Measurements from ENCODE around the gene SKIDA1.
"Not testable (repeated sequence)": the region's sequence is repeated elsewhere in the genome, so short reads cannot be mapped to it uniquely, and the experiment has no call there.

SKIDA1 gene

GRCh38 chr10:21535976-21536375 lies 10.5 kb upstream of the SKIDA1 start:
- H3K4me3 ChIP-seq (ENCODE audit: low read length in 2 of 2); H3K9ac ChIP-seq (ENCODE audit: low read depth in 1 of 2, low read length in 2 of 2); H3K4me1 ChIP-seq (ENCODE audit: control insufficient read depth in 2 of 2, insufficient read depth in 2 of 2, low read length in 2 of 2): not testable (repeated sequence)

GRCh38 chr10:21535494-21535965 lies 10.0 kb upstream of the SKIDA1 start:
- Histone ChIP-seq H3K36me3 (ENCODE audit: control insufficient read depth in 2 of 2, insufficient read depth in 2 of 2, low read length in 2 of 2) (peaks cover 9 to 17% of the 10 kb centered on the region in 2 donors), H3K4me1 (ENCODE audit: control insufficient read depth in 2 of 2, insufficient read depth in 2 of 2, low read length in 2 of 2) (peaks cover 0 to 6% of the 10 kb centered on the region in 2 donors), H3K27me3 (ENCODE audit: control insufficient read depth in 2 of 2, insufficient read depth in 2 of 2, low read length in 2 of 2) (no peaks in the 10 kb centered on the region), H3K27ac (ENCODE audit: low read depth in 2 of 2, low read length in 2 of 2) (no peak overlapping the region), H3K9me3 (ENCODE audit: control insufficient read depth in 2 of 2, low read length in 2 of 2) (no peaks in the 10 kb centered on the region), H3K4me3 (ENCODE audit: low read length in 2 of 2) (peak overlapping the region in 1 of 2 donors; percentile 56), H3K9ac (ENCODE audit: low read depth in 1 of 2, low read length in 2 of 2) (no peak overlapping the region)

More at GRCh38 chr10:21535976-21536375, 10.5 kb upstream of the SKIDA1 start:
- H3K9me3 ChIP-seq (ENCODE audit: control insufficient read depth in 2 of 2, low read length in 2 of 2); H3K27ac ChIP-seq (ENCODE audit: low read depth in 2 of 2, low read length in 2 of 2); H3K27me3 ChIP-seq (ENCODE audit: control insufficient read depth in 2 of 2, insufficient read depth in 2 of 2, low read length in 2 of 2): not testable (repeated sequence)
- peaks cover 13 to 21% of the 10 kb centered on the region in 2 donors for H3K36me3 ChIP-seq (ENCODE audit: control insufficient read depth in 2 of 2, insufficient read depth in 2 of 2, low read length in 2 of 2)

GRCh38 chr10:21534604-21535493 lies 9.4 kb upstream of the SKIDA1 start:
- peak overlapping the region; percentile 79 to 87 for H3K4me3 ChIP-seq (ENCODE audit: low read length in 2 of 2)
- H3K9me3 ChIP-seq (ENCODE audit: control insufficient read depth in 2 of 2, low read length in 2 of 2), result no peaks in the 10 kb centered on the region
- peaks cover 0 to 6% of the 10 kb centered on the region in 2 donors for H3K4me1 ChIP-seq (ENCODE audit: control insufficient read depth in 2 of 2, insufficient read depth in 2 of 2, low read length in 2 of 2)
- H3K27ac ChIP-seq (ENCODE audit: low read depth in 2 of 2, low read length in 2 of 2), result peak overlapping the region; percentile 96 to 98
- no peaks in the 10 kb centered on the region for H3K27me3 ChIP-seq (ENCODE audit: control insufficient read depth in 2 of 2, insufficient read depth in 2 of 2, low read length in 2 of 2)
- H3K36me3 ChIP-seq (ENCODE audit: control insufficient read depth in 2 of 2, insufficient read depth in 2 of 2, low read length in 2 of 2), result peaks cover 5 to 11% of the 10 kb centered on the region in 2 donors
- H3K9ac ChIP-seq (ENCODE audit: low read depth in 1 of 2, low read length in 2 of 2), result peak overlapping the region; percentile 60 to 66

- H3K27ac ChIP-seq (ENCODE audit: low read depth in 2 of 2, low read length in 2 of 2), result peak overlapping the region; percentile 96 to 98
- H3K4me1 ChIP-seq (ENCODE audit: control insufficient read depth in 2 of 2, insufficient read depth in 2 of 2, low read length in 2 of 2), result peaks cover 0 to 6% of the 10 kb centered on the region in 2 donors
- H3K9ac ChIP-seq (ENCODE audit: low read depth in 1 of 2, low read length in 2 of 2), result no peak overlapping the region
These were observed 8.8 kb upstream of the SKIDA1 start for GRCh38 chr10:21534280-21534586.

GRCh38 chr10:21533467-21534279 lies 8.2 kb upstream of the SKIDA1 start, which contains the start of gene MLLT10:
Gene MLLT10, plus strand, starts transcription at chr10:21534232. Its CDS starts 413 bp downstream, at chr10:21534645.
- Histone ChIP-seq H3K9ac (ENCODE audit: low read depth in 1 of 2, low read length in 2 of 2) (peak within 1 kb of the TSS; percentile 88 to 92), H3K36me3 (ENCODE audit: control insufficient read depth in 2 of 2, insufficient read depth in 2 of 2, low read length in 2 of 2) (peaks cover under 1 to 5% of the 10 kb centered on the region in 2 donors), H3K9me3 (ENCODE audit: control insufficient read depth in 2 of 2, low read length in 2 of 2) (no peaks in the 10 kb centered on the region), H3K27ac (ENCODE audit: low read depth in 2 of 2, low read length in 2 of 2) (peak within 1 kb of the TSS; percentile 96 to 98), H3K27me3 (ENCODE audit: control insufficient read depth in 2 of 2, insufficient read depth in 2 of 2, low read length in 2 of 2) (peaks cover 0 to 2% of the 10 kb centered on the region in 2 donors), H3K4me3 (ENCODE audit: low read length in 2 of 2) (peak within 1 kb of the TSS; percentile 87 to 89), H3K4me1 (ENCODE audit: control insufficient read depth in 2 of 2, insufficient read depth in 2 of 2, low read length in 2 of 2) (peaks cover 0 to 6% of the 10 kb centered on the region in 2 donors)

More at GRCh38 chr10:21534280-21534586, 8.8 kb upstream of the SKIDA1 start:
- Histone ChIP-seq H3K9me3 (ENCODE audit: control insufficient read depth in 2 of 2, low read length in 2 of 2) (no peaks in the 10 kb centered on the region), H3K4me3 (ENCODE audit: low read length in 2 of 2) (peak overlapping the region; percentile 79 to 87), H3K36me3 (ENCODE audit: control insufficient read depth in 2 of 2, insufficient read depth in 2 of 2, low read length in 2 of 2) (peaks cover 5 to 11% of the 10 kb centered on the region in 2 donors), H3K27me3 (ENCODE audit: control insufficient read depth in 2 of 2, insufficient read depth in 2 of 2, low read length in 2 of 2) (no peaks in the 10 kb centered on the region)

GRCh38 chr10:21532694-21533466 lies 7.4 kb upstream of the SKIDA1 start:
- Histone ChIP-seq H3K4me3 (ENCODE audit: low read length in 2 of 2) (peak overlapping the region; percentile 87 to 89), H3K36me3 (ENCODE audit: control insufficient read depth in 2 of 2, insufficient read depth in 2 of 2, low read length in 2 of 2) (no peaks in the 10 kb centered on the region), H3K9me3 (ENCODE audit: control insufficient read depth in 2 of 2, low read length in 2 of 2) (no peaks in the 10 kb centered on the region), H3K27me3 (ENCODE audit: control insufficient read depth in 2 of 2, insufficient read depth in 2 of 2, low read length in 2 of 2) (peaks cover 0 to 3% of the 10 kb centered on the region in 2 donors), H3K4me1 (ENCODE audit: control insufficient read depth in 2 of 2, insufficient read depth in 2 of 2, low read length in 2 of 2) (peaks cover 0 to 6% of the 10 kb centered on the region in 2 donors), H3K27ac (ENCODE audit: low read depth in 2 of 2, low read length in 2 of 2) (peak overlapping the region; percentile 96 to 98), H3K9ac (ENCODE audit: low read depth in 1 of 2, low read length in 2 of 2) (peak overlapping the region; percentile 88 to 92)

- H3K9ac ChIP-seq (ENCODE audit: low read depth in 1 of 2, low read length in 2 of 2), result no peak overlapping the region
- H3K4me1 ChIP-seq (ENCODE audit: control insufficient read depth in 2 of 2, insufficient read depth in 2 of 2, low read length in 2 of 2), result peaks cover 4 to 10% of the 10 kb centered on the region in 2 donors
These were observed 5.7 kb upstream of the SKIDA1 start for GRCh38 chr10:21531164-21531563.

GRCh38 chr10:21530641-21531040 lies 5.2 kb upstream of the SKIDA1 start:
- Histone ChIP-seq H3K9ac (ENCODE audit: low read depth in 1 of 2, low read length in 2 of 2) (no peak overlapping the region), H3K27me3 (ENCODE audit: control insufficient read depth in 2 of 2, insufficient read depth in 2 of 2, low read length in 2 of 2) (peaks cover 0 to 3% of the 10 kb centered on the region in 2 donors), H3K4me1 (ENCODE audit: control insufficient read depth in 2 of 2, insufficient read depth in 2 of 2, low read length in 2 of 2) (peaks cover 4 to 12% of the 10 kb centered on the region in 2 donors), H3K9me3 (ENCODE audit: control insufficient read depth in 2 of 2, low read length in 2 of 2) (no peaks in the 10 kb centered on the region), H3K27ac (ENCODE audit: low read depth in 2 of 2, low read length in 2 of 2) (no peak overlapping the region), H3K36me3 (ENCODE audit: control insufficient read depth in 2 of 2, insufficient read depth in 2 of 2, low read length in 2 of 2) (no peaks in the 10 kb centered on the region), H3K4me3 (ENCODE audit: low read length in 2 of 2) (no peak overlapping the region)

More at GRCh38 chr10:21531164-21531563, 5.7 kb upstream of the SKIDA1 start:
- Histone ChIP-seq H3K27me3 (ENCODE audit: control insufficient read depth in 2 of 2, insufficient read depth in 2 of 2, low read length in 2 of 2) (peaks cover 0 to 3% of the 10 kb centered on the region in 2 donors), H3K36me3 (ENCODE audit: control insufficient read depth in 2 of 2, insufficient read depth in 2 of 2, low read length in 2 of 2) (no peaks in the 10 kb centered on the region), H3K4me3 (ENCODE audit: low read length in 2 of 2) (no peak overlapping the region), H3K9me3 (ENCODE audit: control insufficient read depth in 2 of 2, low read length in 2 of 2) (no peaks in the 10 kb centered on the region), H3K27ac (ENCODE audit: low read depth in 2 of 2, low read length in 2 of 2) (no peak overlapping the region)

- Histone ChIP-seq H3K9ac (ENCODE audit: low read depth in 1 of 2, low read length in 2 of 2) (no peak overlapping the region), H3K27ac (ENCODE audit: low read depth in 2 of 2, low read length in 2 of 2) (no peak overlapping the region), H3K27me3 (ENCODE audit: control insufficient read depth in 2 of 2, insufficient read depth in 2 of 2, low read length in 2 of 2) (peaks cover 0 to 3% of the 10 kb centered on the region in 2 donors), H3K4me3 (ENCODE audit: low read length in 2 of 2) (no peak overlapping the region), H3K4me1 (ENCODE audit: control insufficient read depth in 2 of 2, insufficient read depth in 2 of 2, low read length in 2 of 2) (peaks cover 7 to 15% of the 10 kb centered on the region in 2 donors), H3K36me3 (ENCODE audit: control insufficient read depth in 2 of 2, insufficient read depth in 2 of 2, low read length in 2 of 2) (no peaks in the 10 kb centered on the region), H3K9me3 (ENCODE audit: control insufficient read depth in 2 of 2, low read length in 2 of 2) (no peaks in the 10 kb centered on the region)
These were observed 4.7 kb upstream of the SKIDA1 start for GRCh38 chr10:21530168-21530567.

Measured in mucosa of rectum (tissue), 2 donors.